ENCODE results near the gene CBL.

Gene CBL

DNA sequence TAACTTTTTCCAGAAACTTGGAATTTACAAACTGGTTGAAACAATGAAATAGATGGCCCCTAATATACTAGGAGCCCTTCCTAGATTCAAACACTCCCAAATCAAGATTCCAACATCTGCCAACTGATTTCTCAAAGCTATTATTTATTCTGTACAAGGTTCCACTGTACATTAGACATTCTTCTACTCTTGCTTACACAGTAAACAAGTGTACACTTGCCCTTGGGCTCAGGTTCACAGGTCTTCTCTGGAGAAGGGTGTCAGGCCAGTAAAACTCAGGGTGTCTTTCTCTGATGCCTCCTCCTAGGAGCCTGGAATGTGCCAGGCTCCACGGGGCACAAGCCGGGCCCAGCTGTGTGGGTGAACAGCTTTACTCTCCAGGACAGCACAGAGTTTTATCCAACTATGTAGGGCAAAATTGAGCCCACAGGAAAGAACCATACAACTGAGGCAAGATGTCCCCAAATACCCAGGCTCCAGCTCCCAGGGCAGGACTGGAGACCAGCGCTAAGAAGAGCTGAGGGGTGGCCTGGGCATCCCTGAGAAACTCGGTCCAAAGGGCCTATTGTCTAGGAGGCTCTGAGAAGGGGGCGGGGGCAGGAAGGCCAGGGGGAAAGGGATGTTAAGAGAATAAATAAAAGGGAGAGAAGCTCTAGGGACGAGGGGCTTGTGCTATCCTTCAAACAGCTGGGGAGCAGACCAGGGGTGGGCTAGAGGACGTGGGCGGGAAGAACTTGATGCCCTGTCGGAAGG is 149.1 kb downstream of the CBL start:
- no peak for DNase-seq (ENCODE audit: low read depth)
- no peak overlapping the region for H3K4me3 ChIP-seq (ENCODE audit: low read depth, low read length)
- no peak for TF ChIP-seq CTCF (conservative IDR thresholded peaks at IDR 0.05; ENCODE audit: low read depth, low read length)

GRCh38 chr11:119356349-119357031 is 150.4 kb downstream of the CBL start:
- peak; percentile 79 for DNase-seq (ENCODE audit: low read depth)
- TF ChIP-seq CTCF (conservative IDR thresholded peaks at IDR 0.05; ENCODE audit: low read depth, low read length): peak; percentile 75
- H3K4me3 ChIP-seq (ENCODE audit: low read depth, low read length): peak overlapping the region; percentile 48

GRCh38 chr11:119357074-119357473 is 150.9 kb downstream of the CBL start:
- H3K4me3 ChIP-seq (ENCODE audit: low read depth, low read length): peak overlapping the region; percentile 48
- TF ChIP-seq CTCF (conservative IDR thresholded peaks at IDR 0.05; ENCODE audit: low read depth, low read length): no peak
- DNase-seq (ENCODE audit: low read depth): no peak
